H7 (cell line): Measurements from ENCODE around the gene NUDT16. TPM values are rescaled to one million over a fixed set of nuclear protein-coding genes. Genes with fewer than 3 reads are reported as not detected.
"Not testable (repeated sequence)": the region's sequence is repeated elsewhere in the genome, so short reads cannot be mapped to it uniquely, and the experiment has no call there.

Source experiments
- DNase-seq: peaks from one replicate; pipeline ENCODE4 v3.0.0; 2012
- H3K27me3 ChIP-seq: 2 replicates; pipeline ENCODE4 v1.6.0; 2011; ENCODE audit warnings: mild to moderate bottlenecking, low read length; ENCODE audit not compliant: control insufficient read depth, insufficient read depth
- H3K36me3 ChIP-seq: replicated peaks from 2 replicates; pipeline ENCODE4 v1.5.1; 2011; ENCODE audit warnings: low read length; ENCODE audit not compliant: control insufficient read depth, insufficient read depth
- H3K4me3 ChIP-seq: 2 replicates; pipeline ENCODE4 v1.5.1; 2011; ENCODE audit warnings: low read depth, mild to moderate bottlenecking, control low read depth, low read length, moderate library complexity; ENCODE audit not compliant: insufficient read depth
- total RNA-seq: library from RNA; depleted of rRNA; stranded (reverse); fragments of >200 nt; shearing (Covaris generic); gene quantifications from 2 replicates; pipeline ENCODE4 v1.2.3, GENCODE V29; 2014

Gene NUDT16
- total RNA-seq, 1 experiment from 2014 or later = 12.5 TPM

- DNase-seq = peak; percentile 95
- H3K27me3 ChIP-seq = no peaks in the 10 kb centered on the region
- H3K36me3 ChIP-seq = no peaks in the 10 kb centered on the region
- H3K4me3 ChIP-seq = peak overlapping the region; percentile 57; the same call in 1 of the 2 replicates
Observed at GRCh38 chr3:131361464-131362421, 19.8 kb upstream of the NUDT16 start.

DNA sequence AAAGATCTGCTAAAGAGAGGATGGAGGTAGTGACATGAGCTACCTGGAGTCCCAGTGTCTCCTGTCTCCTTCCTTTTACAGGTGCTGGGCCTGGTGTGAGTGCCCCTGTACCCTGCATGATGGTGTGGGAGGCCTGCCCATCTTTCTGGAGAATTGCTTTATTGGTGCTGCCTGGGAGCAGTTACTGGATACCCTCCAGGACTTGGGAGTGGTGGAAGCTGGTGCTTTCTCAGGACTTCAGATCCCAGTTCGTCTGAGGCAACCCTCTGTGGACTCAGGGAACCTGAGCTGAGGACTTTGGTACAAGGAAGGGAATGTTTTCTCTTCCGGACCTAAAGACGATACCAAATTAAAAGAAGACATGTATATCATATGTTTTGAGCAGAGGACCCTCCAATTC, 18.3 kb upstream of the NUDT16 start:
- no peak for DNase-seq
- Histone ChIP-seq H3K36me3 (no peaks in the 10 kb centered on the region), H3K4me3 (no peak overlapping the region)

DNA sequence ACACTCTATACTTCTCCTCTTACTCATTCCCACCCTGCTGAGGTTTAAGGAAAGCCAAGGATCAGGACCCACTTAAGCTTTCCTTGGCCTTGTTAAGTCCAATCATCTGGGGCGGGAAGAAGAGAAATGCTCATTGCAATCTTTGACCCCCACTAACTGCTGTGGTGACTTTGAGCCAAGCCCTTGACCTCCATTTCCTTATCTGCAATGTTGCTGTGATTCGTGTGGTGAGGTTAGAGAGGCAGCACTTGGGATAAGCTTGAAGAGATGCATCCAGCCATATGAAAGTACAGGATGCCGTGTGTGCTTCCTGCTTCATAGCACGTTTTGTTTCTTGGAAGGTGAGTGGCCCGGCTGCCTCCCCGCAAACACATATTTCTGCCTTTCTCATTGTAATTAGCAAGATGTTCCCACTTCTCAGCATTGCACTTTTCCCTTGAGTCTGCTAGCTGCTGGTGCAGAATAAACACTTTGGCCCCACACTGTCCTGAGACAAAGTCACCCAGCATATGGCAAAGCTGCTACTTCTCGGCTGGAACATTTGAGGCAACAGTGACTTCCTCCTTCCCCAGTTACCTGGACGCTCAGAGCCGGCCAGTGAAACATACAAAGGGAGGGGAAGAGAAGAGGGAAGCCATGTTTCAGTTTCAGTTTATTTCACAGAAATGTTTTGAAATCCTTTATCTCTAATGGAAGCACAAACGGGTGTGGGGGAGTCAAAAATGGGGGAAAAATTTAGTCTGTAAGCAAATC, 10.5 kb upstream of the NUDT16 start:
- no peak overlapping the region for H3K4me3 ChIP-seq
- no peaks in the 10 kb centered on the region for H3K27me3 ChIP-seq
- peaks cover 5% of the 10 kb centered on the region for H3K36me3 ChIP-seq
- DNase-seq = no peak

More for the DNA sequence above, 18.3 kb upstream of the NUDT16 start:
- H3K27me3 ChIP-seq = no peaks in the 10 kb centered on the region

DNA sequence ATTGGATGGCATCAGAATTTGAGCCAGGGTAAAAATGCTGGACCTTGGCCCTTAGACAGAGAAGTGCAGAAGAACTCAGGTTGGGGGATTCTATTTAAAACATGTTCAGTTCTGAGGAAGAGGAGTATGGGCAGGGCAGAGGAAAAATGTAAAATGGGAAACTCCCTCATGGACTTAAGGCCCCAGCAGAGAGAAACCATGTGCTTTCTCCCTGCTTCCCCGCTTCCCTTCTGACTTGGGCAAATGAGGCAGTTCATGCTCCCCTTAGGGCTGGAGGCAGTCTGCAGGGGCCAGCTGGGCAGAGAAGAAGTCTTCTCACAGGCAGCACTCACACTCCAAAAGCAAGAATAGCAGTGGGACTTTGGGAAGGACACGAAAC, 9.9 kb upstream of the NUDT16 start:
- Histone ChIP-seq H3K27me3 (no peaks in the 10 kb centered on the region), H3K36me3 (peaks cover 5% of the 10 kb centered on the region), H3K4me3 (no peak overlapping the region)

DNA sequence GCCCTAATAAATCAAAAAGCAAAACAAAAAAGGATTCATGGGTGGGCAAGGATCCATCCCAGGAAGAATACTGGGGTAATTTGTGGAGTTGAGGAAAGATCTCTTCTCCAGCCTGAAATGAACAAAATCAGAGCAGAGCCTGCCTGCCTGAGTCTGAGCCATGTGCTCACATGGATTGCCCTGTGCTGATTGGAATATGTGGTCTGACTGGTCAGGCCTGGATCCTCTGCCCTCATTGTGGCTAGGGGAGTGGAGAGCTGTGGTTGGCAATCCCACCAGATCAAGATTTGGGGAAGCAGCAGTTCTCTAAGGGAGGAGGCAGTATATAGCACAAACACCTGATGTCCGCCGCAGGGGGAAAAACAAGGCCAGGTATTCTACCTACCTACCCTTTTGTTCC, 6.8 kb upstream of the NUDT16 start:
- Histone ChIP-seq H3K36me3 (peaks cover 5% of the 10 kb centered on the region), H3K27me3 (no peaks in the 10 kb centered on the region), H3K4me3 (no peak overlapping the region)
- no peak for DNase-seq

More for the DNA sequence above, 9.9 kb upstream of the NUDT16 start:
- DNase-seq = no peak

- not testable (repeated sequence) for DNase-seq, H3K27me3 ChIP-seq, H3K36me3 ChIP-seq
- peak overlapping the region; percentile 67 for H3K4me3 ChIP-seq
Observed at GRCh38 chr3:131380821-131381444, 641 bp upstream of the NUDT16 start.

- Histone ChIP-seq H3K36me3 (peaks cover 5% of the 10 kb centered on the region), H3K27me3 (no peaks in the 10 kb centered on the region), H3K4me3 (no peak overlapping the region)
- DNase-seq = no peak
Observed at GRCh38 chr3:131386429-131387165, 5.0 kb downstream of the NUDT16 start.

DNA sequence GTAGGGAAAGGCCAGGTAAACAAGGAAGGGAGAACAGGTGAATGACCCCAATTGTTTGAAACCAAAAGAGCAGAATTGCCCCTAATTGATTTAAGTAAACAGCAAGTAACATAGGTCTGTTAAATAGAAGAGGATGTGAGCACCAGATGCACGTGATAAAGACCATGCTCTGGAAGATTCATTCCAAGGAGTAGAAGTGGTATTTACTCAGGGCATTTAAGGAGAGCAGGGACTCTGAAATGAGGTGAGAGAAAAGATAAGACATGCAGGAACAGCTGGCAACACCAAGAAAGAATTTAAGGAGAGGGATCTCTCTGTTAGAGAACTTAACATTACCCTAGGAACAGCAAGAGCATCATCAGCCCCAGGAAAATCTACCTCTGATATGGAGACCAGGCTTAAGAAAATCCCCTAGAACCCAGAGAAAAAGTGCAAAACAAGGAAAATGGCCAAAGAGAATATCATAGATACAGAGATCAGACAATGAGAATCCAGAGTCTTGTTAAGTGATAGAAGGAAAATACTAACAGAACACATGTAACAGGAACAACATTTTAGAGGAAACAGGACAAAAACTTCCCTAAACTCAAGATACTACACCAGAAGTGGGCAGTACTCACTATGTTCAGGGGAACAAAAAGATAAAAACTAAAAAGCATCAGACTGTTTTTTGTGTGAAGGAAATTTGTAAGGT, 6.4 kb downstream of the NUDT16 start:
- no peak overlapping the region for H3K4me3 ChIP-seq
- DNase-seq = no peak
- H3K36me3 ChIP-seq = peaks cover 5% of the 10 kb centered on the region
- H3K27me3 ChIP-seq = no peaks in the 10 kb centered on the region

GRCh38 chr3:131388490-131388799, 6.9 kb downstream of the NUDT16 start:
- Histone ChIP-seq H3K27me3 (no peaks in the 10 kb centered on the region), H3K4me3 (no peak overlapping the region), H3K36me3 (peaks cover 4% of the 10 kb centered on the region)
- DNase-seq = no peak

GRCh38 chr3:131390331-131390730, 8.8 kb downstream of the NUDT16 start:
- DNase-seq = no peak
- H3K27me3 ChIP-seq = no peaks in the 10 kb centered on the region
- no peak overlapping the region for H3K4me3 ChIP-seq
- H3K36me3 ChIP-seq = no peaks in the 10 kb centered on the region; the same call in 1 of the 2 replicates

GRCh38 chr3:131393051-131393450, 11.5 kb downstream of the NUDT16 start:
- no peaks in the 10 kb centered on the region for H3K36me3 ChIP-seq
- no peaks in the 10 kb centered on the region for H3K27me3 ChIP-seq
- no peak for DNase-seq
- H3K4me3 ChIP-seq = no peak overlapping the region

DNA sequence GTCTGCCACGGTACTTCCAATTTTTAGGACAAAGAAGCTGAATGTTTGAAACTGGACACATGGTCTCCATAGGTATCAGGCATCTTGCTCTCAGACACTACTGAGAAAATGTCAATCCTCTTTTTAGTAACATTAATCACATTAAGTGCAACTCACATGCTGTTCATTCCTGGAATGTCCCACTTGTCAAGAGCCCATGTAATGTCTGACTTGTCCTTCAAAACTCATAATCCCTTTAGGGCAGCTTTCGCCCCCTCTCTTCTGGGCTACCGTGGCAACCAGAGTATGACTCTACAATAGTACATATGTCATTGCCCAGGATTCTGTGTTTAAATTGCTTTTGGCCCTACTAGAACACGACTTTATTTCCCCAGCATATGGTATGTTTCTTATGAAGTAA, 12.3 kb downstream of the NUDT16 start:
- DNase-seq = no peak
- Histone ChIP-seq H3K4me3 (no peak overlapping the region), H3K27me3 (no peaks in the 10 kb centered on the region), H3K36me3 (no peaks in the 10 kb centered on the region)

GRCh38 chr3:131394400-131394799, 12.8 kb downstream of the NUDT16 start:
- no peaks in the 10 kb centered on the region for H3K36me3 ChIP-seq
- no peak overlapping the region for H3K4me3 ChIP-seq
- DNase-seq = no peak
- H3K27me3 ChIP-seq = no peaks in the 10 kb centered on the region

DNA sequence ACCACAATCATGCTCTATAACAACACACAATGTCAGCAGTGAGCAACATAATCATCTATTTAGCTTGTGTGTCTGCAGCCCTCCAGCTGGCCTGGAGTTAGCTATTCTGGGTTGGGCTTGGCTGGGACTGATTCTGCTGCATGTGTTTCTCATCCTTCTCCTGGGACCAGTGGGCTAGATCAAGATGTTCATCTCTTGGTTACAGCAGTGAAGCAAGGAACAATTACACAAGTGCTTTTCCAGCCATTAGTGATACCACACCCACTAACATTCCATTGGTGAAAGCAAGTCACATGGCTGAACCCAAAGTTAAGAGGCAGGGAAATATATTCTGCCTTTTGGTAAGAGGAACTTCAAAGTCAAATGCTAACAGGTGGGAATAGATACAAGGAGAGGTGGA, 14.6 kb downstream of the NUDT16 start:
- Histone ChIP-seq H3K27me3 (no peaks in the 10 kb centered on the region), H3K36me3 (no peaks in the 10 kb centered on the region), H3K4me3 (no peak overlapping the region)
- no peak for DNase-seq
